K562 (cell line): ENCODE measurements around the gene TBC1D1.

Experiments used
- DPF2 ChIP-seq: fragments of 450-650 bp; IDR thresholded peaks from 2 replicates; pipeline ENCODE4 v1.6.1; 2016
- NONO ChIP-seq, 2 experiments: fragments of 200-400 bp in 1 of 2; fragments of 450-650 bp in 1 of 2; formaldehyde crosslinking in 1 of 2; IDR thresholded peaks; 2 replicates each; pipeline ENCODE4 v1.6.1; 2017; ENCODE audit warnings: low read depth in 2 of 2, mild to moderate bottlenecking in 2 of 2, moderate library complexity in 2 of 2, low read length in 1 of 2
- SMAD4 ChIP-seq: fragments of 250-450 bp; sonication (Bioruptor Pico); conservative IDR thresholded peaks from 2 replicates; pipeline ENCODE4 v1.8.0; 2021; ENCODE audit warnings: inconsistent platforms, mild to moderate bottlenecking, moderate library complexity
- ZFP36 ChIP-seq: fragments of 150-350 bp; IDR thresholded peaks from 2 replicates; pipeline ENCODE4 v1.6.1; 2018; ENCODE audit warnings: low read length, low read depth; ENCODE audit not compliant: partially characterized antibody

- TF ChIP-seq SMAD4 (CRISPR knock-in tag), result no peak
- TF ChIP-seq ZFP36, result no peak
- no peak for TF ChIP-seq NONO (IDR thresholded peaks at IDR 0.05; ENCODE audit: low read depth in 2 of 2, low read length in 1 of 2)
- no peak for TF ChIP-seq DPF2
Measured at GRCh38 chr4:38177035-38177546, 286.2 kb downstream of the TBC1D1 start.
